Fibroblast of mammary gland (primary cell): ENCODE measurements around the gene SMAD9.

ENCODE experiments used
- DNase-seq: peaks from one replicate; pipeline ENCODE4 v3.0.0-alpha.2; 2010; ENCODE audit warnings: low read depth
- H3K4me3 ChIP-seq: 2 replicates; pipeline ENCODE4 v1.5.1; 2011; ENCODE audit warnings: low read depth, mild to moderate bottlenecking, low read length, moderate library complexity; ENCODE audit not compliant: control insufficient read depth
- TF ChIP-seq, protein P1 (sequence below): conservative IDR thresholded peaks from 2 replicates; pipeline ENCODE4 v1.5.1; 2011; ENCODE audit warnings: low read depth, low read length, inconsistent platforms; ENCODE audit not compliant: control insufficient read depth, insufficient read depth

Gene SMAD9

DNA sequence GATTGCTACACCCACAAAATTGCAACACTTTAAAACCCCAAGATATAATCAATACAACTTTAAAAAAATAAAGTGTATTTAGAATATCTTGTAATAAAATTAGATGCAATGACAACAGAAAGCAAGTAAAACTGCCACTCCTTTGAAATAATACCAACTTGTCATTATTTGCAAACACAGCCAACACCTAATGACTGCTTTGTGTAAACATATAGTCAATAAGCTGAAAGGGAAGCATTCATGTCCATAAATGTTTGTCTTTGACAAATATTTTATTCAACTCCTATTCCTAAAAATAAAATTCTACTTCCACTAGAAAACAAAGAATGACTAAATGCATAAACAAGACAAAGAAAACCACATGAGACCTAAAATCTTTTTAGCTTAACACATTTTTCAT lies 6.6 kb downstream of the SMAD9 start:
- no peak overlapping the region for H3K4me3 ChIP-seq
- TF ChIP-seq, protein P1, sequence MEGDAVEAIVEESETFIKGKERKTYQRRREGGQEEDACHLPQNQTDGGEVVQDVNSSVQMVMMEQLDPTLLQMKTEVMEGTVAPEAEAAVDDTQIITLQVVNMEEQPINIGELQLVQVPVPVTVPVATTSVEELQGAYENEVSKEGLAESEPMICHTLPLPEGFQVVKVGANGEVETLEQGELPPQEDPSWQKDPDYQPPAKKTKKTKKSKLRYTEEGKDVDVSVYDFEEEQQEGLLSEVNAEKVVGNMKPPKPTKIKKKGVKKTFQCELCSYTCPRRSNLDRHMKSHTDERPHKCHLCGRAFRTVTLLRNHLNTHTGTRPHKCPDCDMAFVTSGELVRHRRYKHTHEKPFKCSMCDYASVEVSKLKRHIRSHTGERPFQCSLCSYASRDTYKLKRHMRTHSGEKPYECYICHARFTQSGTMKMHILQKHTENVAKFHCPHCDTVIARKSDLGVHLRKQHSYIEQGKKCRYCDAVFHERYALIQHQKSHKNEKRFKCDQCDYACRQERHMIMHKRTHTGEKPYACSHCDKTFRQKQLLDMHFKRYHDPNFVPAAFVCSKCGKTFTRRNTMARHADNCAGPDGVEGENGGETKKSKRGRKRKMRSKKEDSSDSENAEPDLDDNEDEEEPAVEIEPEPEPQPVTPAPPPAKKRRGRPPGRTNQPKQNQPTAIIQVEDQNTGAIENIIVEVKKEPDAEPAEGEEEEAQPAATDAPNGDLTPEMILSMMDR = no peak
- DNase-seq = no peak

DNA sequence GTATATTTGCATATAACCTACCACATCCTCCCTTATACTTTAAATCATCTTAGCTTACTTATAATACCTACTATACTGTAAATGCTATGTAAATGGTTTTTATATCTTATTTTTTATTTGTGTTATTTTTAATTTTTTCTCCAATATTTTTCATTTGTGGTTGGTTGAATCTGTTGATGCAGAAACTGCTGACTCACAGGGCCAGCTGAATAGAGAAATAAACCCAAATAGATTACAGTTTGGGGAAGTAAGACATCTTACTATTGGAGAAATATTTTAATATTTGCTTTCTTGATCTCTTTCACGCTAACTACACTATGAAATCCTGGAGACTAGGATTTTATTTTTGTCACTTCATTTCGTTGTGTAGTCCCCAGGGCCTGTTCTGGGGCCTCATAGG lies 7.1 kb downstream of the SMAD9 start:
- DNase-seq = no peak
- TF ChIP-seq, protein P1 = no peak
- H3K4me3 ChIP-seq = no peak overlapping the region

DNA sequence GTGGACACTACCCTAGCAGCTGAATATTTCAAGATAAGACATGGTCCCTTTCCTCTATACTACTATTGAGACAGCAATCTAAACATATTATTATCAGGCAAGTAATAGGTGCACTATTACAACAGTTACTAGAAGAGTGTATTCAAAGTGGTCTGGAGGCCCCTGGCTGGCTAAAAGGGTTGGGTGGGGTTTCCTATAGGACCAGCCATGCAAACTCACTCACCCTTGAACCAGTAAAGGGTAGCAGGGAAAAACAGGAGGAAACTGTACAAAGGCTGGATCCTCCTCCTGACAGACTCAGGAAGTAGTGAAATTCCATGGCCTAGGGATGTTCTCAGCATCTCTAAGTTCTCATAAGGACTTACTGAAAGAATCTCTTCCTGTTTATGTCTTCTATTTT lies 7.7 kb downstream of the SMAD9 start:
- no peak for DNase-seq
- TF ChIP-seq, protein P1 = no peak
- H3K4me3 ChIP-seq = no peak overlapping the region

DNA sequence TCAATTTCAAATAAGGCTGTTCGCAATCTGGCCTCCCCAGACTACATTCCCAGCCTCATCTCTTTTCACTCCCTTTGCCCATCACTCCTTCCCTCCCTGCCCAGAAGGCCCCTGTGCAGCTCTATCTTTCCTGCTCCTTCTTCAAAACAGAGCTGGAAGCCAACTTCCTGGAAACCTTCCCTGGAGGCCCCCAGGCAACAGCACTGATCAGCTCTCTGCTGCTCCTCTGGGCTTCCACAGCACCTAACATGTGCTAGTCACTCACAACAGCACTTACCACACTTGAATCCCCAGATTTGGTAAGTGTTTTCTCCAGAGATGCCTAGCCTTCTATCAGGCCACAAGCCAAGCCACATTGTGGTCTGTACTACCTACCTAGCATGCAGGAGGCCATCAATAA lies 9.5 kb downstream of the SMAD9 start:
- TF ChIP-seq, protein P1 = no peak
- DNase-seq = no peak
- H3K4me3 ChIP-seq = no peak overlapping the region

DNA sequence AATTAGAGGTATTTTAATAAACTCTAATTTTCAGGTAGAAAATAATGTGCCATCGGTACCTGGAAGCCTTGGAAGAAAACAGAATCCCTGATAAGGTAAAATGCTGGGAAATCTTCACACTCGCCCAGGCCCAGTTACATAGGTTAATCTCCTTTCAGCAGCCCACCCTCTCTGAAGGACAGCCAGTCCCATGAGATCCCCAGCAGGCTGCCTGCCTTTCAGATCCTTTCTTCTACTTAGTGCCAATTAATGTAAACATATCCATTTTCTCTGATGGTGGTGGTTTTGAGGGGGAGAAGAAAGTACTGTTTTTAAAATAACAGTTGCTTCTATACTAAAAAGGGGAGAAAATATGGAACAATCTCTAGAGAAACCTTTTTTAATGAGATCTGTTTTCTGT lies 12.2 kb downstream of the SMAD9 start:
- TF ChIP-seq, protein P1 = no peak

DNA sequence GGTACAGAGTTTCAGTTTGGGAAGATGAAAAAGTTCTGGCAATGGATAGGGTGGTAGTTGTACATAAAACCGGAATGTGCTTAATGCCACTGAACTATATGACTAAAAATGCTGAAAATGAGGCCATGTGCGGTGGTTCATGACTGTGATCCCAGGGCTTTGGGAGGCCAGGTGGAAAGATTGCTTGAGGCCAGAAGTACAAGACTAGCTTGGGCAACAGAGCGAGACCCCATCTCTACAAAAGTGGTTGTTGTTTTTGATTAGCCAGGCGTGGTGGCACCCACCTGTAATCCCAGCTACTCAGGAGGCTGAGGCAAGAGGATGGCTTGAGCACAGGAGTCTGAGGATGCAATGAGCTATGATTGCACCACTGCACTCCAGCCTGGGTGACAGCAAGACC lies 12.8 kb downstream of the SMAD9 start:
- no peak for DNase-seq
- TF ChIP-seq, protein P1 = no peak
- no peak overlapping the region for H3K4me3 ChIP-seq

More for the DNA sequence above, 12.2 kb downstream of the SMAD9 start:
- DNase-seq = no peak
- H3K4me3 ChIP-seq = no peak overlapping the region

DNA sequence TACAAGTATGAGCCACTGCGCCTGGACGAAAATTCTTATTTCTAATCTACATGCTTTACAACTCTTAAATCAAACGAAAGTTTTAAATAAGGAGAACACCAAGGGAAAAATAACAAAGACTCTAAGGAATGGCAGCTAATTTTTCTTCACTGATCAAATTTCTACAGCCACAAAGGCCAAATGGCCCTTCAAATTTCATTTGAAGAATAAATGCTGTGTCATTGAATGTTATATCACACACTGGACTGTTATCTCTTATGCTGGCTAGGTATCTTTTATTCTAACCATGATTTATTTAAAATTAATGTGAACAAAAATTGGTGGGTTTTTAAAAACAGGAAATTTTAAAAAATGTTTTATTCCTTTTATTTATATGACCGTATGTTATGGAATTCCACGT lies 14.1 kb downstream of the SMAD9 start:
- no peak overlapping the region for H3K4me3 ChIP-seq
- TF ChIP-seq, protein P1 = no peak
- no peak for DNase-seq
